ENCODE measurements around the gene DNAJC8.

DNAJC8 gene

GRCh38 chr1:28259252-28259933 is 26.6 kb upstream of the DNAJC8 start, which contains the start of gene SESN2:
Gene SESN2 (plus strand): TSS chr1:28259518. CDS start chr1:28259848, 330 bp downstream.
- Histone ChIP-seq H4K20me1 (ENCODE audit: control insufficient read depth, insufficient read depth, low read depth, low read length) (peaks cover 9% of the 10 kb centered on the region), H3K4me3 (ENCODE audit: low read length) (peak within 1 kb of the TSS; percentile 96), H3K4me1 (ENCODE audit: control insufficient read depth, low read length) (peaks cover 19% of the 10 kb centered on the region), H3K79me2 (ENCODE audit: control insufficient read depth, low read length) (peaks cover 44% of the 10 kb centered on the region), H3K27me3 (ENCODE audit: control insufficient read depth, low read length) (peaks cover 2% of the 10 kb centered on the region; the same call in 1 of the 2 replicates), H3F3A (ENCODE audit: control insufficient read depth, insufficient read depth) (0 out of 2 replicates have a peak, but pooled peaks cover 2% of the 10 kb centered on the region), H3K9me3 (ENCODE audit: control insufficient read depth, insufficient read depth, low read length) (no peaks in the 10 kb centered on the region), H3K36me3 (ENCODE audit: control insufficient read depth, low read length) (0 out of 2 replicates have a peak, but pooled peaks cover 3% of the 10 kb centered on the region), H3K9me2 (replicated peaks; ENCODE audit: control insufficient read depth, low read length) (no peaks in the 10 kb centered on the region), H3K27ac (ENCODE audit: low read depth, low read length) (no peak within 1 kb of the TSS), H3K4me2 (ENCODE audit: low read length) (peak within 1 kb of the TSS; percentile 65)
- no peak for TF ChIP-seq CTCF (IDR thresholded peaks at IDR 0.05; ENCODE audit: low read depth, low read length, poor library complexity, severe bottlenecking)
- TF ChIP-seq EZH2phosphoT487 (IDR thresholded peaks at IDR 0.05; ENCODE audit: borderline replicate concordance, low read length) = no peak

- no peak for TF ChIP-seq CTCF (IDR thresholded peaks at IDR 0.05; ENCODE audit: low read depth, low read length, poor library complexity, severe bottlenecking)
- no peak for TF ChIP-seq EZH2phosphoT487 (IDR thresholded peaks at IDR 0.05; ENCODE audit: borderline replicate concordance, low read length)
- H3K9me2 ChIP-seq (replicated peaks; ENCODE audit: control insufficient read depth, low read length) = no peaks in the 10 kb centered on the region
- H3K27ac ChIP-seq (ENCODE audit: low read depth, low read length) = no peak overlapping the region
- 0 out of 2 replicates have a peak, but pooled peaks cover 3% of the 10 kb centered on the region for H3K36me3 ChIP-seq (ENCODE audit: control insufficient read depth, low read length)
- H3F3A ChIP-seq (ENCODE audit: control insufficient read depth, insufficient read depth) = no peaks in the 10 kb centered on the region
- peak overlapping the region; percentile 65 for H3K4me2 ChIP-seq (ENCODE audit: low read length)
- peaks cover 9% of the 10 kb centered on the region for H4K20me1 ChIP-seq (ENCODE audit: control insufficient read depth, insufficient read depth, low read depth, low read length)
- peaks cover 2% of the 10 kb centered on the region; the same call in 1 of the 2 replicates for H3K27me3 ChIP-seq (ENCODE audit: control insufficient read depth, low read length)
- H3K9me3 ChIP-seq (ENCODE audit: control insufficient read depth, insufficient read depth, low read length) = no peaks in the 10 kb centered on the region
- H3K79me2 ChIP-seq (ENCODE audit: control insufficient read depth, low read length) = peaks cover 40% of the 10 kb centered on the region
- peaks cover 19% of the 10 kb centered on the region for H3K4me1 ChIP-seq (ENCODE audit: control insufficient read depth, low read length)
- H3K4me3 ChIP-seq (ENCODE audit: low read length) = peak overlapping the region; percentile 96
Measured at GRCh38 chr1:28258628-28259251, 25.9 kb upstream of the DNAJC8 start.

GRCh38 chr1:28257736-28258135 is 24.9 kb upstream of the DNAJC8 start:
- Histone ChIP-seq H3K27ac (ENCODE audit: low read depth, low read length) (no peak overlapping the region), H3K9me2 (replicated peaks; ENCODE audit: control insufficient read depth, low read length) (no peaks in the 10 kb centered on the region), H3K4me3 (ENCODE audit: low read length) (no peak overlapping the region), H3F3A (ENCODE audit: control insufficient read depth, insufficient read depth) (no peaks in the 10 kb centered on the region), H3K4me1 (ENCODE audit: control insufficient read depth, low read length) (peaks cover 19% of the 10 kb centered on the region), H3K27me3 (ENCODE audit: control insufficient read depth, low read length) (peaks cover 2% of the 10 kb centered on the region; the same call in 1 of the 2 replicates), H4K20me1 (ENCODE audit: control insufficient read depth, insufficient read depth, low read depth, low read length) (peaks cover 9% of the 10 kb centered on the region), H3K4me2 (ENCODE audit: low read length) (no peak overlapping the region), H3K36me3 (ENCODE audit: control insufficient read depth, low read length) (0 out of 2 replicates have a peak, but pooled peaks cover 3% of the 10 kb centered on the region), H3K79me2 (ENCODE audit: control insufficient read depth, low read length) (peaks cover 30% of the 10 kb centered on the region), H3K9me3 (ENCODE audit: control insufficient read depth, insufficient read depth, low read length) (no peaks in the 10 kb centered on the region)
- TF ChIP-seq EZH2phosphoT487 (IDR thresholded peaks at IDR 0.05; ENCODE audit: borderline replicate concordance, low read length) (no peak), CTCF (IDR thresholded peaks at IDR 0.05; ENCODE audit: low read depth, low read length, poor library complexity, severe bottlenecking) (no peak)

Data from DOHH2 (cell line).